Ammon's horn (tissue), 1 donor: Measurements from ENCODE around the gene PITPNC1.
A peak's percentile ranks its signal among the peaks of the same experiment; 100 is the strongest.
"Not testable (repeated sequence)": the region's sequence is repeated elsewhere in the genome, so short reads cannot be mapped to it uniquely, and the experiment has no call there.

Experiments
- DNase-seq: peaks from one replicate; pipeline ENCODE4 v3.0.0-alpha.2; 2016; ENCODE audit warnings: low spot score

The PITPNC1 gene

GRCh38 chr17:67461228-67461780 lies 84.2 kb downstream of the PITPNC1 start:
- no peak for DNase-seq

- DNase-seq, result no peak
Measured at GRCh38 chr17:67461876-67462275, 84.8 kb downstream of the PITPNC1 start.

- DNase-seq, result no peak
Measured at GRCh38 chr17:67466251-67466796, 89.2 kb downstream of the PITPNC1 start.

GRCh38 chr17:67467500-67468455 lies 90.7 kb downstream of the PITPNC1 start:
- DNase-seq, result no peak

GRCh38 chr17:67469208-67469980 lies 92.3 kb downstream of the PITPNC1 start:
- no peak for DNase-seq

- DNase-seq, result no peak
Measured at GRCh38 chr17:67470163-67470562, 93.1 kb downstream of the PITPNC1 start.

GRCh38 chr17:67471118-67471517 lies 94.0 kb downstream of the PITPNC1 start:
- no peak for DNase-seq

GRCh38 chr17:67472606-67473005 lies 95.5 kb downstream of the PITPNC1 start:
- DNase-seq, result not testable (repeated sequence)

- DNase-seq, result no peak
Measured at GRCh38 chr17:67474081-67474661, 97.1 kb downstream of the PITPNC1 start.

- peak; percentile 95 for DNase-seq
Measured at GRCh38 chr17:67475161-67475937, 98.3 kb downstream of the PITPNC1 start.

GRCh38 chr17:67476787-67477335 lies 99.8 kb downstream of the PITPNC1 start:
- no peak for DNase-seq

GRCh38 chr17:67477687-67478086 lies 100.6 kb downstream of the PITPNC1 start:
- no peak for DNase-seq

GRCh38 chr17:67478401-67479041 lies 101.4 kb downstream of the PITPNC1 start:
- peak; percentile 70 for DNase-seq

GRCh38 chr17:67479148-67479547 lies 102.1 kb downstream of the PITPNC1 start:
- DNase-seq, result no peak

- DNase-seq, result not testable (repeated sequence)
Measured at GRCh38 chr17:67480959-67481358, 103.9 kb downstream of the PITPNC1 start.

GRCh38 chr17:67481808-67482207 lies 104.7 kb downstream of the PITPNC1 start:
- DNase-seq, result no peak

GRCh38 chr17:67482764-67483163 lies 105.7 kb downstream of the PITPNC1 start:
- DNase-seq, result no peak

- DNase-seq, result no peak
Measured at GRCh38 chr17:67484261-67484660, 107.2 kb downstream of the PITPNC1 start.

GRCh38 chr17:67485666-67486065 lies 108.6 kb downstream of the PITPNC1 start:
- no peak for DNase-seq

GRCh38 chr17:67487506-67487905 lies 110.4 kb downstream of the PITPNC1 start:
- no peak for DNase-seq
